Thyroid gland (tissue), 4 donors: ENCODE data around the gene NDST1.

Experiments
- CTCF ChIP-seq, 6 experiments: fragments of 200-600 bp in 3 of 6; fragments of 450-650 bp in 3 of 6; sonication (generic) in 3 of 6; IDR thresholded peaks; one replicate each; pipeline ENCODE4 v1.5.1; 2016 to 2019; ENCODE audit warnings: antibody characterized with exemption in 6 of 6, mild to moderate bottlenecking in 2 of 6, inconsistent platforms in 1 of 6, moderate library complexity in 1 of 6
- POLR2A ChIP-seq, 2 donors: fragments of 450-650 bp; IDR thresholded peaks; one replicate each; pipeline ENCODE4 v1.6.1; 2017; ENCODE audit warnings: antibody characterized with exemption in 2 of 2, mild to moderate bottlenecking in 2 of 2, moderate library complexity in 1 of 2

- TF ChIP-seq POLR2A (IDR thresholded peaks at IDR 0.05), result no peak
- no peak for TF ChIP-seq CTCF (IDR thresholded peaks at IDR 0.05)
Measured at GRCh38 chr5:150596826-150597225, 88.9 kb downstream of the NDST1 start.
